GM12801 (cell line): ENCODE results near the gene SPINK13.

Experiments
- CTCF ChIP-seq: IDR thresholded peaks from one replicate; pipeline ENCODE4 v1.5.1; 2011; ENCODE audit warnings: control low read depth; ENCODE audit not compliant: insufficient read length; ENCODE audit errors: extremely low read depth

SPINK13 gene

DNA sequence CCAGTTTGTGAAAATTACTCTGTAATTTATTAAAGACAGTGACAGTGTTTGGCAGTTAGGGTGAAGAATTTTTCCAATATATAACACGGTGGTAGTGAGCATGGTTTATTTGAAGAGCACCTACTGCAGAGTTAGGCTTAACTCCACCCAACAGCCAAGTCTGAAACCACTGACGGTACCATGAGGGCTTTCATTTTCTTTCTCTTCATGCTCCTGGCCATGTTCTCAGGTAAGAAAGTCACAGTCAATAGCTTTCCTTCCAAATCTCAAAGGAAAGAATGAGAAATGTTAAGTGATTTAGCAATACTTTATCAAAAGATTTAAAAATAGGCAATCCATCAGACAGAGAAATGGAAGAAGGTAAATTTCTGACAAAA, 30.2 kb upstream of the SPINK13 start, which contains the start of gene MARCOL:
Gene MARCOL, plus strand, starts transcription at position 108 of the 377 bp plus-strand sequence. Its CDS starts 73 bp downstream, at position 181.
- no peak for TF ChIP-seq CTCF

GRCh38 chr5:148248894-148249293, 19.7 kb upstream of the SPINK13 start:
- TF ChIP-seq CTCF, result no peak

DNA sequence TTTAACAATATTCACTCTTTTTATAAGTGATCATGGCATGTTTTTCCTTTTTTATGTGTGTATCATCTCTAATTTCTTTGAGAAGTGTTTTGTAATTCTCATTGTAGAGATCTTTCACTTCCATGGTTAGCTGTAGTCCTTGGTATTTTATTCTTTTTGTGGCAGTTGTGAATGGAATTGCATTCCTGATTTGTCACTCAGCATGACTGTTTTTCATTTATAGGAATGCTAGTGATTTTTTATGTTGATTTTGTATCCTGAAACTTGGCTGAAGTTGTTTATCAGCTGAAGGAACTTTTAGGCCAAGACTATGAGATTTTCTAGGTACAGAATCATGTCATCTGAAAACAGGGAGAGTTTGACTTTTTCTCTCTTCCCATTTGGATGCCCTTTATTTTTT, 13.1 kb upstream of the SPINK13 start:
- TF ChIP-seq CTCF, result no peak

- TF ChIP-seq CTCF, result no peak
Observed at GRCh38 chr5:148259288-148259687, 9.3 kb upstream of the SPINK13 start.

GRCh38 chr5:148261221-148261620, 7.4 kb upstream of the SPINK13 start:
- no peak for TF ChIP-seq CTCF

GRCh38 chr5:148267962-148268361, 632 bp upstream of the SPINK13 start:
- TF ChIP-seq CTCF, result no peak

DNA sequence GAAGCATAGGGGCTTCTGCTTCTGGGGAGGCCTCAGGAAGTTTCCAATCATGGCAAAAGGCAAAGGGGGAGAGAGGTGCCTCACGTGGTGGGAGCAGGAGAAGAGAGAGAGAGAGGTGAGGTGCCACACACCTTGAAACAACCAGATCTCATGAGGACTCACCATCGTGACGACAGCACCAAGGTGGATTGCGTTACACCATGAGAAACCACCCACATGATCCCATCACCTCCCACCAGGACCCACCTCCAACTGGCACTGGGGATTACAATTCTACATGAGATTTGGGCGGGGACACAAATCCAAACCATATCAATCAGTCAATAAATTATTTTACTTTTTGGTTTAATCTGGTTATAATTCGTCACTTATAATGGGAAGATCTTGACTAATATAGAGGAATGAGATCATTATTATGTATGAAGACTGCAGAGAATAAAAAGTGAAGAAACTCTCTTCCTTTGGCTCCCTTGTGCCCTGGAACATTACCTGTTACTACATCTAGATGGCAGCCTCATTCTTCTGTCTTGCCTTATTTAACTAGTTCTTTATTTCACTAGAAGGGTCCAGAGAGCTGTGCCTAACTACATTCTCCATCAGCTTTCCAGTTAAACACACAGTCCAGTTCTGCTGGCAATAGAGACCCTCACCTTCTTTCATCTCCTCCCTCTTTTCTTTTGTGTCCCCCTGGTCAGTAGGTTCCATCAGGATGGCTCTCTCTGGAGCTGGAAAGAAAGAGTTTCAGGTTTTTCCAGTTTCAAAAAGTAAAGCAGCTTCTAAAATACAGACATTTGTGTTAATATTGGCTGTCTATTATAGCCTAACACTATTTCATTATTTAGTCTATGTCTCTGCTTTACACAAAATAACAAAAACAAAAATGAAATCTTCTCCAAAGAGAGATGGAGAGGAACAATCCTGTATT, 21.9 kb downstream of the SPINK13 start:
- no peak for TF ChIP-seq CTCF
